Measurements from ENCODE around the gene TRUB2.

GRCh38 chr9:128349125-128349524 lies 26.9 kb upstream of the TRUB2 start:
- no peak for TF ChIP-seq CTCF (IDR thresholded peaks at IDR 0.05; ENCODE audit: poor library complexity)
- no peak for TF ChIP-seq EZH2phosphoT487 (IDR thresholded peaks at IDR 0.05; ENCODE audit: low read depth, severe bottlenecking, unreplicated experiment)
- no peak for TF ChIP-seq EZH2 (IDR thresholded peaks at IDR 0.05; ENCODE audit: borderline replicate concordance)

Measured in hepatocyte (in vitro differentiated cells).